Gastroesophageal sphincter (tissue), 4 donors: Measurements from ENCODE around the gene SEMA4A. TPM values are rescaled to one million over a fixed set of nuclear protein-coding genes. Genes with fewer than 3 reads are reported as not detected.

Source experiments
- ATAC-seq: fragments of 150-250 bp; one replicate; pipeline ENCODE4 v1.9.1; 2016; ENCODE audit warnings: mild to moderate bottlenecking, moderate library complexity
- H3K27ac ChIP-seq, 4 donors: fragments of 200-600 bp; sonication (generic) in 3 of 4; 1 replicate in 3 of 4; 2 replicates in 1 of 4; pipeline ENCODE4 v1.5.1; 2016 to 2019
- H3K27me3 ChIP-seq: fragments of 200-600 bp; sonication (generic); one replicate; pipeline ENCODE4 v1.5.1; 2019
- H3K36me3 ChIP-seq, 2 donors: fragments of 200-600 bp; sonication (generic); one replicate each; pipeline ENCODE4 v1.5.1; 2019; ENCODE audit warnings: control low read depth in 1 of 2
- H3K4me1 ChIP-seq, 3 donors: fragments of 200-600 bp; sonication (generic); 1 replicate in 2 of 3; 2 replicates in 1 of 3; pipeline ENCODE4 v1.5.1; 2016 to 2019; ENCODE audit warnings: control low read depth in 2 of 3
- H3K4me3 ChIP-seq, 2 donors: fragments of 200-600 bp; sonication (generic); one replicate each; pipeline ENCODE4 v1.5.1; 2019; ENCODE audit warnings: mild to moderate bottlenecking in 1 of 2, moderate library complexity in 1 of 2
- H3K9me3 ChIP-seq, 3 donors: fragments of 200-600 bp; sonication (generic); one replicate each; pipeline ENCODE4 v1.5.1; 2017 to 2019; ENCODE audit warnings: control low read depth in 2 of 3
- EP300 ChIP-seq: sonication (generic); formaldehyde crosslinking; IDR thresholded peaks from one replicate; pipeline ENCODE4 v1.6.1; 2017; ENCODE audit warnings: antibody characterized with exemption, mild to moderate bottlenecking
- POLR2A ChIP-seq, 2 donors: fragments of 450-650 bp; IDR thresholded peaks; one replicate each; pipeline ENCODE4 v1.6.1; 2017; ENCODE audit warnings: antibody characterized with exemption in 2 of 2, mild to moderate bottlenecking in 2 of 2, moderate library complexity in 1 of 2
- POLR2AphosphoS5 ChIP-seq: sonication (generic); formaldehyde crosslinking; IDR thresholded peaks from one replicate; pipeline ENCODE4 v1.6.1; 2017; ENCODE audit warnings: antibody characterized with exemption
- WGBS, 2 donors: methylation state at CpG; one replicate each; pipeline ENCODE4 v1.1.5; 2018; ENCODE audit warnings: low coverage in 1 of 2; 5-methylcytosine and 5-hydroxymethylcytosine counted together
- total RNA-seq, 4 donors: library from RNA; depleted of rRNA; stranded (reverse); fragments of >200 nt; gene quantifications; one replicate each; pipeline ENCODE4 v1.1.0, GENCODE V29; 2016
- TF ChIP-seq, protein P1 (sequence below), 4 experiments: fragments of 200-600 bp in 2 of 4; fragments of 450-650 bp in 2 of 4; sonication (generic) in 1 of 4; IDR thresholded peaks; one replicate each; pipeline ENCODE4 v1.5.1; 2017 to 2019; ENCODE audit warnings: antibody characterized with exemption in 4 of 4, mild to moderate bottlenecking in 2 of 4, moderate library complexity in 2 of 4

The SEMA4A gene
- total RNA-seq, 4 donors from 2014 or later = 1.7 to 7.5 (median 3.4) TPM

DNA sequence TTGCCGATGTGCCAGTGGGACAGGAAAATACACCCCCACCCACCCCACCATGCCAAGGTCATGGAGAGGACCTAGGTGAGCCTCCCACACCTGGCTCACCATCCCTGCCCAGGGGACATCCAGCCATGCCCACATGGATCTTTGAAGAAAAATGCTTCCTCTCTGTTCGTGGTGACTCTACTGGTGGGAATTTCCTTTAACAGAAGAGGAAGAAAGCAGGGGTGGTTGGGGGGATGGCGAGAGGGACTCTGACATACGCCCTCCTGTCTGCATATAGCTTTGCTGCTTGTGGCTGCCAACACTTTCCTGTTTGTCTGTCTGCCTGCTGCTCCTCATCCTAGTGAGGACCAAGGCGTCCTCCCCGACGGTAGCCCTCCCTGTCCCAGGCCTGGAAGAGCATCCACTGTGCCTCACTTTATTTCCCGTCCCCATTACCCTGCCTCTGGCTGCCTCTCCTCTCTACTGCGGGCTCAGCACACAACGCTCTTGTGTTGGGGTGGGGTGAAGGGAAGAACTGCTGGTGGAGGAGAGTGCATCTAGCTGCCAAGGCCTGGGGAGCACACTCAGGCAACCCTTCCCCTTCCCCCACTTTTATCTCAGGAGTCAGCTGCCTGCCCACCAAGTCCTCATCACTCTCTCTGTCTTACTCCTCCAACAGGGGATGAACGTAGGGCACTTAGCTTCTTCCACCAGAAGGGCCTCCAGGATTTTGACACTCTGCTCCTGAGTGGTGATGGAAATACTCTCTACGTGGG is 2.5 kb downstream of the SEMA4A start:
- peaks cover 0 to 9% (median 3%) of the 10 kb centered on the region in 3 donors for H3K4me1 ChIP-seq
- no peak for ATAC-seq
- H3K27ac ChIP-seq = no peak overlapping the region
- WGBS, 2 donors = 55 to 57% methylated on average over 2 to 9 of the region's 12 CpGs
- no peaks in the 10 kb centered on the region for H3K36me3 ChIP-seq
- no peaks in the 10 kb centered on the region for H3K9me3 ChIP-seq
- TF ChIP-seq, protein P1, sequence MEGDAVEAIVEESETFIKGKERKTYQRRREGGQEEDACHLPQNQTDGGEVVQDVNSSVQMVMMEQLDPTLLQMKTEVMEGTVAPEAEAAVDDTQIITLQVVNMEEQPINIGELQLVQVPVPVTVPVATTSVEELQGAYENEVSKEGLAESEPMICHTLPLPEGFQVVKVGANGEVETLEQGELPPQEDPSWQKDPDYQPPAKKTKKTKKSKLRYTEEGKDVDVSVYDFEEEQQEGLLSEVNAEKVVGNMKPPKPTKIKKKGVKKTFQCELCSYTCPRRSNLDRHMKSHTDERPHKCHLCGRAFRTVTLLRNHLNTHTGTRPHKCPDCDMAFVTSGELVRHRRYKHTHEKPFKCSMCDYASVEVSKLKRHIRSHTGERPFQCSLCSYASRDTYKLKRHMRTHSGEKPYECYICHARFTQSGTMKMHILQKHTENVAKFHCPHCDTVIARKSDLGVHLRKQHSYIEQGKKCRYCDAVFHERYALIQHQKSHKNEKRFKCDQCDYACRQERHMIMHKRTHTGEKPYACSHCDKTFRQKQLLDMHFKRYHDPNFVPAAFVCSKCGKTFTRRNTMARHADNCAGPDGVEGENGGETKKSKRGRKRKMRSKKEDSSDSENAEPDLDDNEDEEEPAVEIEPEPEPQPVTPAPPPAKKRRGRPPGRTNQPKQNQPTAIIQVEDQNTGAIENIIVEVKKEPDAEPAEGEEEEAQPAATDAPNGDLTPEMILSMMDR (IDR thresholded peaks at IDR 0.05) = no peak
- TF ChIP-seq EP300 (no peak), POLR2A (IDR thresholded peaks at IDR 0.05) (no peak), POLR2AphosphoS5 (no peak)
- H3K27me3 ChIP-seq = peaks cover 24% of the 10 kb centered on the region
- H3K4me3 ChIP-seq = no peak overlapping the region

DNA sequence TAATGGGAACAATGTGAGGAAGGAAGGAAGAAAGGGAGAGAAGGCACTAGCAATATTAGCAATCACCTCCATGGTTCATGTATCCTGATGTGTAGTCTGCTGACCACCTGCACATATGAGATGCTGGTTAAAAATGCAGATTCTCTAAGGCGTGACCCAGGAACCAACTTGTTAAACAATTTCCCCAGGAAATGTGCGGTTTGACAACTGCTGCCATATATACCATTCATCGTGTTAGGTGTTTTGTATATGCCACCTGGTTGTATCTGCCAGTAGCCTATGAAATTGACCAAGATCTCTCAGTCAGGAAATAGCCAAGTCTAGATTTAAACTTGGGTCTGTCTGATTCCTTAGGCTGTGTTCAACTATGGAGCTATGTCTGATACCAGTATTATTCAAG is 4.1 kb downstream of the SEMA4A start:
- WGBS, 2 donors = 70 to 96% methylated on average over 3 of the region's 3 CpGs
- Histone ChIP-seq H3K4me1 (peaks cover 0 to 23% (median 3%) of the 10 kb centered on the region in 3 donors), H3K4me3 (no peak overlapping the region), H3K27me3 (peaks cover 10% of the 10 kb centered on the region), H3K36me3 (no peaks in the 10 kb centered on the region), H3K9me3 (no peaks in the 10 kb centered on the region), H3K27ac (no peak overlapping the region)
- no peak for ATAC-seq
- TF ChIP-seq POLR2A (IDR thresholded peaks at IDR 0.05) = no peak
- TF ChIP-seq POLR2AphosphoS5 = no peak
- no peak for TF ChIP-seq EP300
- TF ChIP-seq, protein P1 (IDR thresholded peaks at IDR 0.05) = no peak

DNA sequence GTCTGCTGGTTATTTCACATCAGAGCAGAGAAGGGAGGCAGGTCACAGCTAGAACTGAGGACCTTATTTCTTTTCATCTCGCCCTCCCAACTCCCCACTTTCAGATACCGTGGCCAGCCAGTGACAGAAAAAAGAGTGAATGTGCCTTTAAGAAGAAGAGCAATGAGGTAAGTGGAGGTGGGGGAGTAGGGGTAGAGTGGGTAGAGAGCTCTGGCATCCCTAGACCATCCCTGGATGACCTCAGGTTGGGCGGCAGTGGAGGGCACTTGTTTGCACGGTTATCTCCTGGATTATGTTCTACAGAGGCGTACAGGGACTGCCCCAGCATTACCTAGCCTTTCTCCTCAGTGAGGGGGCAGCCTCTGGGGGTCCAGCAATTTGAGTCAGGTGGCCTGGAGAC is 4.6 kb downstream of the SEMA4A start:
- peaks cover 6% of the 10 kb centered on the region for H3K27me3 ChIP-seq
- H3K4me1 ChIP-seq = peaks cover 0 to 23% (median 3%) of the 10 kb centered on the region in 3 donors
- ATAC-seq = no peak
- WGBS, 2 donors = 82 to 89% methylated on average over 4 to 5 of the region's 5 CpGs
- TF ChIP-seq POLR2A (IDR thresholded peaks at IDR 0.05) (no peak), EP300 (no peak), POLR2AphosphoS5 (no peak)
- TF ChIP-seq, protein P1 (IDR thresholded peaks at IDR 0.05) = no peak
- H3K27ac ChIP-seq = no peak overlapping the region
- no peaks in the 10 kb centered on the region for H3K9me3 ChIP-seq
- H3K4me3 ChIP-seq = no peak overlapping the region
- H3K36me3 ChIP-seq = no peaks in the 10 kb centered on the region

DNA sequence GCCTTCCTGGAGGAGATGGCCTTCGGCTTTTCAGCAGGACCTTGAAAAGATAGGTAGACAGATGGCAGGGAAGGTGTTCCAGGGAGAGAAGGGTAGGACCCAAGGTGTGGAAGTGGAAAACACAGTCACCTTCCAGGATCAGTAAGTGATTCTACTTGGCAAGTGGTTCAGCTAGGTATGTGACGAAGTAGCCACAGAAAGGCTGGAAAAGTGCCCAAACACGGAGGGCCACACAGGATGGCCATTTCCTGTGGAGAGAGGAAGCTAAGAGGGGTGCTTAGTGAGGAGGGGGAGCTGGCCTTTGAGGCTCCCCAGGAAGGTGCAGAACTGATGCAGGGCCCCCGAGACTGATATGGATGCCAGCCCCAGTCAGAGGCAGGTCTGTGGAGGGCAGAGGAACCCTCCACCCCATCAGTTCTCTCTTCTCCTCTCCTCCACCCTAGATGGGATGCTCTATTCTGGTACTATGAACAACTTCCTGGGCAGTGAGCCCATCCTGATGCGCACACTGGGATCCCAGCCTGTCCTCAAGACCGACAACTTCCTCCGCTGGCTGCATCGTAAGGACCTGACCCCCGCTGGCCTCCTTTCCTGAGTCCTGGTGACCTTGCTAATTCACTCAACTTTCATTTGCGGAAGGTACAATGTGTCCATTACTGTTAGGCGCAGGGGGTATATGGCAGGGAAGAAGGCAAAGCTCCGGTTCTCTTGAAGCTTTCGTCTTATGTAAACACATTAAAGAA is 6.8 kb downstream of the SEMA4A start:
- no peaks in the 10 kb centered on the region for H3K27me3 ChIP-seq
- H3K27ac ChIP-seq = peak overlapping the region in 3 of 4 donors; percentile 68 to 84 (median 72)
- peak overlapping the region in 1 of 2 donors; percentile 55 for H3K4me3 ChIP-seq
- peaks cover 0 to 23% (median 3%) of the 10 kb centered on the region in 3 donors for H3K4me1 ChIP-seq
- no peaks in the 10 kb centered on the region for H3K9me3 ChIP-seq
- WGBS, 2 donors = 65 to 66% methylated on average over 5 to 11 of the region's 13 CpGs
- ATAC-seq = peak; percentile 3
- TF ChIP-seq EP300 (no peak), POLR2AphosphoS5 (no peak), POLR2A (IDR thresholded peaks at IDR 0.05) (no peak)
- TF ChIP-seq, protein P1 (IDR thresholded peaks at IDR 0.05) = no peak
- H3K36me3 ChIP-seq = no peaks in the 10 kb centered on the region
